Fibroblast of the aortic adventitia (primary cell): ENCODE data around the gene POLA2. TPM values are rescaled to one million over a fixed set of nuclear protein-coding genes. Genes with fewer than 3 reads are reported as not detected.

ENCODE experiments used
- DNase-seq: peaks from one replicate; pipeline ENCODE4 v3.0.0-alpha.2; 2010; ENCODE audit warnings: low read depth
- H3K4me3 ChIP-seq: 2 replicates; pipeline ENCODE4 v1.5.1; 2011; ENCODE audit warnings: low read depth, mild to moderate bottlenecking, control low read depth, low read length, moderate library complexity
- total RNA-seq: library from RNA; depleted of rRNA; stranded (reverse); fragments of >200 nt; gene quantifications from 2 replicates; pipeline ENCODE4 v1.2.3, GENCODE V29; 2012; ENCODE audit warnings: low replicate concordance
- TF ChIP-seq, protein P1 (sequence below): IDR thresholded peaks from 2 replicates; pipeline ENCODE4 v1.5.1; 2011; ENCODE audit warnings: mild to moderate bottlenecking, low read length, control low read depth, inconsistent platforms; ENCODE audit not compliant: insufficient read depth

POLA2 gene
- total RNA-seq, 1 donor = 32.4 TPM

DNA sequence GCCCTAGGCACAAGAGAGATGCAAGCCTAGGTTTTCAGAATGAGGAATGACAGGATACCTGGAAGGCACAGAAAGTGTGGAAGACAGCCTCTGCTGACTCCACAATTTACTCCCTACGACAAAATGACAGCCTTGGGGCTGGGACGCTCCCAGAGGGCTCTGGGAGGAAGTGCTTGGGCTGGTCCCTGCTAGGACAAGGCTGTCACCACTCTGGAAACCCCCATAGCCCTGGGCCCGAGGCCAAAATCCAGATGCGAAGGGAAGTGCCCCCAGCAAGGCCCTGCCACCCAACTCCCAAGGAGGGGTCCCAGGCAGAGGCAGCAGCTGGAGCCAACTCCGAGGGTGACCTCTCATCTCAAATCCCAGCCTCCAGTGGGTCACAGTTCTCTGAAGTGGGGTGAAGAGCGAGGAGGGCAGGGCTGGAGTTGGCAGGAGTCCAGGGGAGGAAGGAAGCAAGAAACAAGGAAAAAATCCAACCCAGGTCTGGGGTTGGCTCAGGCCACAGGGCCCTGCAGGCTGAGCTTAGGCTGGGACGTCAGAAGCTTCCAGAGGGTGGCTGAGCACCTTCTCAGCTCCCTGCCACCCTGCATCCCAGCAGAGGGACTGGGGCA, 46.6 kb downstream of the POLA2 start:
- TF ChIP-seq, protein P1, sequence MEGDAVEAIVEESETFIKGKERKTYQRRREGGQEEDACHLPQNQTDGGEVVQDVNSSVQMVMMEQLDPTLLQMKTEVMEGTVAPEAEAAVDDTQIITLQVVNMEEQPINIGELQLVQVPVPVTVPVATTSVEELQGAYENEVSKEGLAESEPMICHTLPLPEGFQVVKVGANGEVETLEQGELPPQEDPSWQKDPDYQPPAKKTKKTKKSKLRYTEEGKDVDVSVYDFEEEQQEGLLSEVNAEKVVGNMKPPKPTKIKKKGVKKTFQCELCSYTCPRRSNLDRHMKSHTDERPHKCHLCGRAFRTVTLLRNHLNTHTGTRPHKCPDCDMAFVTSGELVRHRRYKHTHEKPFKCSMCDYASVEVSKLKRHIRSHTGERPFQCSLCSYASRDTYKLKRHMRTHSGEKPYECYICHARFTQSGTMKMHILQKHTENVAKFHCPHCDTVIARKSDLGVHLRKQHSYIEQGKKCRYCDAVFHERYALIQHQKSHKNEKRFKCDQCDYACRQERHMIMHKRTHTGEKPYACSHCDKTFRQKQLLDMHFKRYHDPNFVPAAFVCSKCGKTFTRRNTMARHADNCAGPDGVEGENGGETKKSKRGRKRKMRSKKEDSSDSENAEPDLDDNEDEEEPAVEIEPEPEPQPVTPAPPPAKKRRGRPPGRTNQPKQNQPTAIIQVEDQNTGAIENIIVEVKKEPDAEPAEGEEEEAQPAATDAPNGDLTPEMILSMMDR = no peak
- H3K4me3 ChIP-seq = no peak overlapping the region
- DNase-seq = no peak

DNA sequence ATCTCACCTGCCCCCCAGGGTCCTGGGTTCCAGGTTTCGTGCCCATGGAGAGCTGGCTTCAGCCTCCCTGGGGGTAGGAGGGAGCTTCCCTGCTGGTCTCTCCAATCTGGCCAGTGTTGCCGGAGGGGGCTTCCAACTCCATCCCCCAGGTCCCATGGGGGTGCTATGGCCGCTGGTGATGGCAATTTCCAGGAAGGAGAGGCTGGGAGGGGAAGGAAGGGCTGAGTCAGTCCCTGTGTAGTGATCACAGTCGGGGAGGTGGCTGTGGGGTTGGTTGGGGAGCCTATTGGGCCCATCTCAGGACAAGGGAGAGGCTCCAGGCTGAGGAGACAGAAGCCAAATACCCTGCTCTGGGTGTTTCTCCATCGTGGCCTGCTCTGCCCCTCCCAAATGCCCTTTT, 47.2 kb downstream of the POLA2 start:
- no peak for DNase-seq
- no peak overlapping the region for H3K4me3 ChIP-seq
- TF ChIP-seq, protein P1 = no peak

DNA sequence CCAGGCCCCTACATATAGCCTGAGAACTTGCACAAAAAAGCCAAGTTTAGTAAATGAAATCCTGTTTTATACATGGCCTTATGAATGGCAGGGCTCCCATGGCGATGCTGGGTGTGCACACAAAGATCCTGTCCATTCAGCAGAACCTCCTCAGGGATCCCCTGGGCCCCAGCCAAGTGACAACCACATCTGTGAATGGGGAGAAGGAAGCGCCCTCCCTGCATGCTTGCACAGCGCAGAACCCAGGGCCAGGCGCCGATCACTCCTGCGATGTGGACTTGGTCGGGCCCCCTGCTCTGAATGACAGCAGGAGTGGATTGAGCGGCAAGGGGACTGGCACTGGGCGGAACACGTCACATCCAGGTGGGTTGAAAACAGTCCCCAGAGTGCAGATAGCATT, 48.5 kb downstream of the POLA2 start:
- DNase-seq = no peak
- H3K4me3 ChIP-seq = no peak overlapping the region
- TF ChIP-seq, protein P1 = no peak

DNA sequence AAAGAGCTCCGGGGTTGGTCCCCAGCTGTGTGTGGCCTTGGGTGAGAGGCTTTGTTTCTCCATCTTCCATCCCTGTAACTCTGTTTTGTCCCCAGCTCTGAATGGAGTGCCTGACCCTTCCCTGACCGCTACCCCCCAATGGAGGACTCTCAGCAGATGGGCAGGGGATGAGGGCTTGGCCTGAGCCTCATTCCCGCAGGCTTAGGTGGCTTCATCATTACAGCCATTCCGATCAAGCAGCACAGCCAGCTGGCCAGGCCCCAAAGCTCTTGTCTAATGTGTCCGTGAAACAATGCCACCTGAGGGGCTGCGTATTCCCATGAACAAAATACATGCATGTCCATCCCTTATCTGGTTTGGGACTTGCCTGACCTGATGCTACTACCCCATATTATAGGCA, 49.0 kb downstream of the POLA2 start:
- no peak overlapping the region for H3K4me3 ChIP-seq
- DNase-seq = peak; percentile 81
- TF ChIP-seq, protein P1 = no peak

DNA sequence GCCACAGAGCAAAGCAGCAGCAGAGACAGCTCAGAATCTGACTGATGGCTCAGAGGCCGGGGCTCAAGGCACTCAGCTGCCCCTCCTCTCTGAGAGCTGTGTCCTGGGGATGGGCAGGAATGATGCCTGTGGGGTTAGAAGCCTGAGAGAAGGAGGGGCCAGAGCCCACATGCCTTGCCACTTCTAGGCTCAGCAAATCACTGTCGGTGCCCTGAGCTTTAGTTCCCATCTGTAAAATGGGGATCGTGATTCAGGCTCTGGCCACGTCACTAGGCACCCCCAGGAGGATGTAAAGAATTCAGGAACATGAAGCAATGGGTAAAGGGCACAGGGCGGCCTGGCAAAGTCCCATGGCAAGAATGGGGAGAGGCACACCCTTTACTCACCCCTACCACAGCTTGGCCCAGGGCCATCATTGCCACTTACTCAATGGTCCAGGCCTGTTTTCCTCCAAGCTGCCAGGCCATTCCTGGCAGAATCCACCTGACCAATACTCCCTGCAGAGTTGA, 49.5 kb downstream of the POLA2 start:
- H3K4me3 ChIP-seq = no peak overlapping the region
- peak; percentile 70 for DNase-seq
- TF ChIP-seq, protein P1 = no peak

DNA sequence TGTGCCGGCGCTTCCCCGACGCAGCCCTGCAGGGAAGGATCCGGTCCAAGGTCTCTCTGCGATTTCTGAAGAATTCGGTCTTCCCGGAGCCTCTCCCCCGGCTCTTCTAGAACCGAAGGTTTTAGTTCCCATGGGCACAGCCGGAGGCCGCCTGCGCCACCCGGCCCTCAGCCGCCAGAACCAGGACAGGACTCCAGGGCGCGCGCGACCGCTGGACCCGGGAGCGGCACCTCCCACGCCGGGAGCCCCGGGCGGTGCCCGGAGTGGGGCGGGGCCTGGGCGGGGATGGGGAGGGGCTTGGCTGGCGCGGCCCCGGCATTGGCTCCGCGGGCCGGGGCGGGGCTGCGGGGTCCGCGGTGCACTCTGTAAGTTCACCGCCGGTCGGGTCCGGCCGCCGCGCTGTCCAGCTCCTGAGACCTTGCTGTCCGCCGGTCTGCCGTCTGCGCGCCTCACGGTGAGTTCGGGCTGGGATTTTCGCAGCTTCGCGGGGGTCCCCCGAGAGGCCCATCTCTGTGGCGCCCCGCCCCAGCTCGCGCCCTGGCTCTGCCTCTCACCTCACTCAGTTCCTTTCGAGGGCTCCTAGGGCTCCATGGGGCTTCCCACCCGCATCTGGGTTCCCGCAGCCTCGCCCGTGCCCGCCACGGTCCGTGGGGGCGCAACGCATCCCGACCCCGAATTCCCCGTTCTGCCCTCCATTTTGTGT, 52.9 kb downstream of the POLA2 start, which contains the start of gene CDC42EP2:
TSS of gene CDC42EP2 (plus strand) at position 366 of the 703 bp plus-strand sequence. CDS start 6,033 bp downstream, outside the sequence.
- TF ChIP-seq, protein P1 = no peak
- DNase-seq = peak; percentile 78
- H3K4me3 ChIP-seq = peak within 1 kb of the TSS; percentile 95
